ENCODE results near the gene CFAP65. TPM values are rescaled to one million over a fixed set of nuclear protein-coding genes. Genes with fewer than 3 reads are reported as not detected.

The CFAP65 gene
- total RNA-seq, 5 donors from 2014 or later (not counting 1 experiment from before 2014, with no cell fraction given), result 0.16 TPM; not detected in 4

DNA sequence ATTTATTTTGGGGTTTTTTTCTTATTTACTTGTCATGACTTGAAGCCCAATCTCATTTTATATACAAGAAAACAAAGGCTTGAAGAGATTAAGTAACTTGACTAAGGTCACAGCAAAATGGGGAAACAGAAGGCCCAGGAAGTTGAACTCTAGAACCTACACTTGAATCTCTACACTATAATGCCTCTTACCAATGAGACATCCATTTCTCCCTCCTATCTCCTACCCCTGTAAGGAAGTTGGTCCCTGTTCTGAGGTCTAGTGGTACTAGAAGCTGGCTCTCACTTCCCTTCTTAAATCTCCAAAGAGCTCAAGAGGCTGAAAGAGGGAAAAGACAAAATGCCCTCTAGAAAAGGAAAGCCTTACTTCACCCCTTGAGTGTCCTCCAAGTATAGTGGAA lies 44.9 kb upstream of the CFAP65 start:
- Mint-ChIP-seq H3K27ac (no peak overlapping the region), H3K4me1 (peaks cover 12 to 30% (median 17%) of the 10 kb centered on the region in 3 donors), H3K27me3 (no peaks in the 10 kb centered on the region), H3K4me3 (no peak overlapping the region), H3K36me3 (peaks cover 39% of the 10 kb centered on the region), H3K9me3 (no peaks in the 10 kb centered on the region)
- Histone ChIP-seq H3K9me3 (no peaks in the 10 kb centered on the region), H3K4me1 (ENCODE audit: control insufficient read depth in 1 of 2, extremely low read depth in 1 of 2, insufficient read depth in 2 of 2, low read length in 2 of 2) (peaks cover 0 to 2% of the 10 kb centered on the region in 2 experiments), H3K36me3 (ENCODE audit: control insufficient read depth in 2 of 2, extremely low read depth in 1 of 2, insufficient read depth in 1 of 2, low read length in 1 of 2) (no peaks in the 10 kb centered on the region), H3K4me3 (ENCODE audit: control insufficient read depth in 1 of 2, extremely low read depth in 1 of 2, low read length in 1 of 2) (no peak overlapping the region), H3K27me3 (replicated peaks in 1 of 2; ENCODE audit: control insufficient read depth in 2 of 2, extremely low read depth in 1 of 2, insufficient read depth in 2 of 2, low read length in 1 of 2) (no peaks in the 10 kb centered on the region), H3K27ac (ENCODE audit: low read length) (no peak overlapping the region)
- ATAC-seq (replicated peaks in 1 of 4) (no peak), DNase-seq (no peak)
- ChIA-PET CTCF (interaction anchor here in 1 of 2 donors (0.6 kb wide), 1 partner anchor 487 kb away, joined by 4 read pairs; no protein-coding TSS in a partner anchor), POLR2A (no interaction called here)

DNA sequence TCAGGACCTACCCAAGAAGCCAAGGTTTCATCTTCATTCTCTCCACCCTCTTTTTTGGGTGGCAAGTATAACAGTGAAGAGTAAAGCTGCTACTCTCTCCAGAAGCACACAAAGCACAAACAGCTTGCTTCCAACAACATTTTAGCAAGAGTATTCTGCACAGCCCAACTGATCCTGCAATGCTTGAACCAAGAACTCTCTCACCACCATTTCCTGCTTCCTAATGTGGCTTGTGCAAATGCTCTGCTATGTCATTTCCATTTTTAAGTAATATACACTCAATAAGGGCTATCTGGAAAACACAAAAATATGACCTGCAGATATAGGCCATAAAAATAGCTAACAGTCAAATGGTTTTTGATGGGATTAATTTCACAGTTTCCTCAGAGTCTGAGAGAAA lies 43.5 kb upstream of the CFAP65 start:
- no peaks in the 10 kb centered on the region for H3K36me3 ChIP-seq (ENCODE audit: control insufficient read depth in 2 of 2, extremely low read depth in 1 of 2, insufficient read depth in 1 of 2, low read length in 1 of 2)
- Mint-ChIP-seq H3K27me3 (no peaks in the 10 kb centered on the region), H3K36me3 (peaks cover 27% of the 10 kb centered on the region), H3K9me3 (no peaks in the 10 kb centered on the region), H3K4me1 (peaks cover 12 to 30% (median 17%) of the 10 kb centered on the region in 3 donors), H3K4me3 (no peak overlapping the region), H3K27ac (no peak overlapping the region)
- no peaks in the 10 kb centered on the region for H3K27me3 ChIP-seq (replicated peaks in 1 of 2; ENCODE audit: control insufficient read depth in 2 of 2, extremely low read depth in 1 of 2, insufficient read depth in 2 of 2, low read length in 1 of 2)
- ATAC-seq (replicated peaks in 1 of 4) (no peak), DNase-seq (no peak)
- POLR2A ChIA-PET, result interaction anchor here in 1 of 2 donors (0.6 kb wide), 1 partner anchor 16 kb away, joined by 3 read pairs; no protein-coding TSS in a partner anchor
- no peak overlapping the region for H3K4me3 ChIP-seq (ENCODE audit: control insufficient read depth in 1 of 2, extremely low read depth in 1 of 2, low read length in 1 of 2)
- peaks cover 0 to 2% of the 10 kb centered on the region in 2 experiments for H3K4me1 ChIP-seq (ENCODE audit: control insufficient read depth in 1 of 2, extremely low read depth in 1 of 2, insufficient read depth in 2 of 2, low read length in 2 of 2)
- H3K27ac ChIP-seq (ENCODE audit: low read length), result no peak overlapping the region
- no peaks in the 10 kb centered on the region for H3K9me3 ChIP-seq
- CTCF ChIA-PET, result no interaction called here

- DNase-seq (no peak), ATAC-seq (replicated peaks in 1 of 4) (no peak)
- H3K4me3 Mint-ChIP-seq, result no peak overlapping the region
- ChIA-PET CTCF (interaction anchor here in 1 of 2 donors (0.8 kb wide), 1 partner anchor 27 kb away, joined by 3 read pairs; no protein-coding TSS in a partner anchor), POLR2A (no interaction called here)
- no peaks in the 10 kb centered on the region for H3K9me3 Mint-ChIP-seq
- Histone ChIP-seq H3K27me3 (replicated peaks in 1 of 2; ENCODE audit: control insufficient read depth in 2 of 2, extremely low read depth in 1 of 2, insufficient read depth in 2 of 2, low read length in 1 of 2) (no peaks in the 10 kb centered on the region), H3K4me3 (ENCODE audit: control insufficient read depth in 1 of 2, extremely low read depth in 1 of 2, low read length in 1 of 2) (no peak overlapping the region), H3K9me3 (no peaks in the 10 kb centered on the region), H3K36me3 (ENCODE audit: control insufficient read depth in 2 of 2, extremely low read depth in 1 of 2, insufficient read depth in 1 of 2, low read length in 1 of 2) (peaks cover 0 to 3% of the 10 kb centered on the region in 2 donors), H3K4me1 (ENCODE audit: control insufficient read depth in 1 of 2, extremely low read depth in 1 of 2, insufficient read depth in 2 of 2, low read length in 2 of 2) (peaks cover 0 to 2% of the 10 kb centered on the region in 2 experiments), H3K27ac (ENCODE audit: low read length) (no peak overlapping the region)
- no CpG with 5 or more reads among the region's 5 CpGs for WGBS (ENCODE audit: insufficient coverage)
- peaks cover 20% of the 10 kb centered on the region for H3K36me3 Mint-ChIP-seq
- no peaks in the 10 kb centered on the region for H3K27me3 Mint-ChIP-seq
- peaks cover 12 to 26% (median 15%) of the 10 kb centered on the region in 3 donors for H3K4me1 Mint-ChIP-seq
- no peak overlapping the region for H3K27ac Mint-ChIP-seq
These were observed 41.1 kb upstream of the CFAP65 start for GRCh38 chr2:219082332-219082958.

GRCh38 chr2:219081701-219082331 lies 40.5 kb upstream of the CFAP65 start:
- Mint-ChIP-seq H3K36me3 (peaks cover 18% of the 10 kb centered on the region), H3K27ac (no peak overlapping the region), H3K27me3 (no peaks in the 10 kb centered on the region), H3K4me3 (no peak overlapping the region), H3K4me1 (peaks cover 10 to 20% (median 12%) of the 10 kb centered on the region in 3 donors), H3K9me3 (no peaks in the 10 kb centered on the region)
- CTCF ChIA-PET, result interaction anchor here in 1 of 2 donors (0.8 kb wide), 1 partner anchor 28 kb away, joined by 3 read pairs; no protein-coding TSS in a partner anchor
- no peaks in the 10 kb centered on the region for H3K27me3 ChIP-seq (replicated peaks in 1 of 2; ENCODE audit: control insufficient read depth in 2 of 2, extremely low read depth in 1 of 2, insufficient read depth in 2 of 2, low read length in 1 of 2)
- H3K4me3 ChIP-seq (ENCODE audit: control insufficient read depth in 1 of 2, extremely low read depth in 1 of 2, low read length in 1 of 2), result no peak overlapping the region
- H3K27ac ChIP-seq (ENCODE audit: low read length), result no peak overlapping the region
- DNase-seq (no peak), ATAC-seq (replicated peaks in 1 of 4) (no peak)
- peaks cover 0 to 2% of the 10 kb centered on the region in 2 experiments for H3K4me1 ChIP-seq (ENCODE audit: control insufficient read depth in 1 of 2, extremely low read depth in 1 of 2, insufficient read depth in 2 of 2, low read length in 2 of 2)
- H3K9me3 ChIP-seq, result no peaks in the 10 kb centered on the region
- POLR2A ChIA-PET, result no interaction called here
- H3K36me3 ChIP-seq (ENCODE audit: control insufficient read depth in 2 of 2, extremely low read depth in 1 of 2, insufficient read depth in 1 of 2, low read length in 1 of 2), result peaks cover 5 to 9% of the 10 kb centered on the region in 2 donors

- POLR2A ChIA-PET, result interaction anchor here in 1 of 2 donors (1.1 kb wide), 1 partner anchor 95 kb away, joined by 5 read pairs; the partner anchor contains the start of gene CNPPD1
- CTCF ChIA-PET, result interaction anchor here (0.9 to 1.2 kb wide), 2 partner anchors 10 to 39 kb away, joined by 3 read pairs; no protein-coding TSS in a partner anchor
These were observed 39.8 kb upstream of the CFAP65 start for GRCh38 chr2:219081096-219081495.

GRCh38 chr2:219079417-219079816 lies 38.1 kb upstream of the CFAP65 start:
- no peaks in the 10 kb centered on the region for H3K27me3 ChIP-seq (replicated peaks in 1 of 2; ENCODE audit: control insufficient read depth in 2 of 2, extremely low read depth in 1 of 2, insufficient read depth in 2 of 2, low read length in 1 of 2)
- no peak for DNase-seq
- no peak overlapping the region for H3K4me3 Mint-ChIP-seq
- H3K27ac ChIP-seq (ENCODE audit: low read length), result no peak overlapping the region
- H3K4me3 ChIP-seq (ENCODE audit: control insufficient read depth in 1 of 2, extremely low read depth in 1 of 2, low read length in 1 of 2), result no peak overlapping the region
- no peaks in the 10 kb centered on the region for H3K27me3 Mint-ChIP-seq
- H3K9me3 Mint-ChIP-seq, result no peaks in the 10 kb centered on the region
- H3K36me3 Mint-ChIP-seq, result peaks cover 28% of the 10 kb centered on the region
- H3K27ac Mint-ChIP-seq, result no peak overlapping the region
- no peaks in the 10 kb centered on the region for H3K9me3 ChIP-seq
- WGBS (ENCODE audit: insufficient coverage), result 89% methylated on average over 1 of the region's 2 CpGs
- no peaks in the 10 kb centered on the region for H3K4me1 Mint-ChIP-seq
- H3K4me1 ChIP-seq (ENCODE audit: control insufficient read depth in 1 of 2, extremely low read depth in 1 of 2, insufficient read depth in 2 of 2, low read length in 2 of 2), result no peaks in the 10 kb centered on the region
- ATAC-seq (replicated peaks in 1 of 4), result no peak
- CTCF ChIA-PET, result interaction anchor here in 1 of 2 donors (0.5 kb wide), 1 partner anchor 12 kb away, joined by 3 read pairs; no protein-coding TSS in a partner anchor
- POLR2A ChIA-PET, result no interaction called here
- H3K36me3 ChIP-seq (ENCODE audit: control insufficient read depth in 2 of 2, extremely low read depth in 1 of 2, insufficient read depth in 1 of 2, low read length in 1 of 2), result peaks cover 5 to 31% of the 10 kb centered on the region in 2 donors

More at GRCh38 chr2:219081096-219081495, 39.8 kb upstream of the CFAP65 start:
- Mint-ChIP-seq H3K27ac (no peak overlapping the region), H3K36me3 (peaks cover 16% of the 10 kb centered on the region), H3K9me3 (no peaks in the 10 kb centered on the region), H3K27me3 (no peaks in the 10 kb centered on the region), H3K4me3 (no peak overlapping the region), H3K4me1 (peaks cover 5 to 13% (median 9%) of the 10 kb centered on the region in 3 donors)
- H3K27ac ChIP-seq (ENCODE audit: low read length), result no peak overlapping the region
- no peak overlapping the region for H3K4me3 ChIP-seq (ENCODE audit: control insufficient read depth in 1 of 2, extremely low read depth in 1 of 2, low read length in 1 of 2)
- peaks cover 5 to 16% of the 10 kb centered on the region in 2 donors for H3K36me3 ChIP-seq (ENCODE audit: control insufficient read depth in 2 of 2, extremely low read depth in 1 of 2, insufficient read depth in 1 of 2, low read length in 1 of 2)
- no peaks in the 10 kb centered on the region for H3K4me1 ChIP-seq (ENCODE audit: control insufficient read depth in 1 of 2, extremely low read depth in 1 of 2, insufficient read depth in 2 of 2, low read length in 2 of 2)
- H3K9me3 ChIP-seq, result no peaks in the 10 kb centered on the region
- H3K27me3 ChIP-seq (replicated peaks in 1 of 2; ENCODE audit: control insufficient read depth in 2 of 2, extremely low read depth in 1 of 2, insufficient read depth in 2 of 2, low read length in 1 of 2), result no peaks in the 10 kb centered on the region
- WGBS (ENCODE audit: insufficient coverage), result 100% methylated on average over 2 of the region's 7 CpGs
- no peak for ATAC-seq (replicated peaks in 1 of 4)
- DNase-seq, result no peak
